Esophagus muscularis mucosa (tissue), 4 donors: Measurements from ENCODE around the gene KRTAP5-2. TPM values are rescaled to one million over a fixed set of nuclear protein-coding genes. Genes with fewer than 3 reads are reported as not detected.

Experiments used
- total RNA-seq, 4 donors: library from RNA; depleted of rRNA; stranded (reverse); fragments of >200 nt; gene quantifications; one replicate each; pipeline versions ENCODE4 v1.1.0 to v1.2.1, GENCODE V29; 2016

KRTAP5-2 gene
- total RNA-seq, 4 donors from 2014 or later, result not detected

Other genes with a start within 250 kb of the KRTAP5-2 start
- 1 to 10 TPM; 1.0 to 3.3 (median 2.8) TPM for gene BRSK2, start 208.4 kb downstream of the KRTAP5-2 start, total RNA-seq
- 100 to 1,000 TPM in 2 of 4 donors, 10 to 100 TPM in 2; 66.6 to 115 (median 89.5) TPM for gene MOB2, start 111.5 kb downstream of the KRTAP5-2 start, total RNA-seq
- gene DUSP8, start 26.0 kb downstream of the KRTAP5-2 start, total RNA-seq, result 1 to 10 TPM; 2.5 to 8.5 (median 4.8) TPM
- not detected for gene KRTAP5-1, start 13.0 kb downstream of the KRTAP5-2 start, total RNA-seq
- gene KRTAP5-3, start 10.2 kb upstream of the KRTAP5-2 start, total RNA-seq, result not detected
- not detected for gene KRTAP5-4, start 23.8 kb upstream of the KRTAP5-2 start, total RNA-seq
- gene KRTAP5-5, start 31.5 kb upstream of the KRTAP5-2 start, total RNA-seq, result not detected
- gene KRTAP5-6, start 98.9 kb upstream of the KRTAP5-2 start, total RNA-seq, result not detected
- under 1 TPM; 0.42 to 0.58 (median 0.54) TPM for gene IFITM10, start 152.3 kb upstream of the KRTAP5-2 start, total RNA-seq
- gene CTSD, start 165.6 kb upstream of the KRTAP5-2 start, total RNA-seq, result 100 to 1,000 TPM; 186 to 338 (median 270) TPM
- not detected for gene SYT8, start 236.7 kb upstream of the KRTAP5-2 start, total RNA-seq
- gene TNNI2, start 240.7 kb upstream of the KRTAP5-2 start, total RNA-seq, result 1 to 10 TPM in 1 of 4 donors, not detected in 3; 4.2 TPM